GM23338 (cell line): Measurements from ENCODE around the gene CPNE5. TPM values are rescaled to one million over a fixed set of nuclear protein-coding genes. Genes with fewer than 3 reads are reported as not detected.
A peak's percentile ranks its signal among the peaks of the same experiment; 100 is the strongest.

Experiments
- ATAC-seq: fragments of 200-7000 bp; cut with Tn5 transposase; 3 replicates; pipeline ENCODE4 v1.9.1; 2020
- DNase-seq: peaks from one replicate; pipeline ENCODE4 v3.0.0-alpha.2; 2015; ENCODE audit warnings: low spot score
- H2AFZ ChIP-seq: fragments of 200-600 bp; sonication (generic); 2 replicates; pipeline ENCODE4 v1.8.0; 2016; ENCODE audit warnings: antibody characterized with exemption, mild to moderate bottlenecking, moderate library complexity
- H3F3A ChIP-seq: fragments of 200-600 bp; sonication (generic); replicated peaks from 2 replicates; pipeline ENCODE4 v1.8.0; 2017; ENCODE audit warnings: antibody characterized with exemption, mixed run types, low read depth
- H3K27ac ChIP-seq: fragments of 200-600 bp; sonication (generic); 2 replicates; pipeline ENCODE4 v1.6.1; 2016; ENCODE audit warnings: low read depth
- H3K27me3 ChIP-seq: fragments of 200-600 bp; sonication (generic); 2 replicates; pipeline ENCODE4 v1.8.0; 2016; ENCODE audit warnings: mild to moderate bottlenecking, mixed run types, moderate library complexity; ENCODE audit not compliant: insufficient read depth
- H3K36me3 ChIP-seq: fragments of 200-600 bp; sonication (generic); 2 replicates; pipeline ENCODE4 v1.8.0; 2016; ENCODE audit warnings: mild to moderate bottlenecking; ENCODE audit not compliant: insufficient read depth
- H3K4me1 ChIP-seq: fragments of 200-600 bp; sonication (generic); 2 replicates; pipeline ENCODE4 v1.8.0; 2016; ENCODE audit warnings: mild to moderate bottlenecking, moderate library complexity; ENCODE audit not compliant: insufficient read depth
- H3K4me2 ChIP-seq: fragments of 200-600 bp; sonication (generic); 2 replicates; pipeline ENCODE4 v1.7.1; 2017; ENCODE audit warnings: mixed run types
- H3K4me3 ChIP-seq: fragments of 200-600 bp; sonication (generic); 2 replicates; pipeline ENCODE4 v1.6.1; 2016; ENCODE audit warnings: mixed run types
- H3K79me2 ChIP-seq: fragments of 200-600 bp; sonication (generic); replicated peaks from 2 replicates; pipeline ENCODE4 v1.8.0; 2017; ENCODE audit warnings: mild to moderate bottlenecking; ENCODE audit not compliant: insufficient read depth
- H3K9me2 ChIP-seq: fragments of 200-600 bp; sonication (generic); 2 replicates; pipeline ENCODE4 v1.8.0; 2017; ENCODE audit not compliant: insufficient read depth
- H4K20me1 ChIP-seq: fragments of 200-600 bp; sonication (generic); replicated peaks from 2 replicates; pipeline ENCODE4 v1.8.0; 2017; ENCODE audit warnings: mild to moderate bottlenecking; ENCODE audit not compliant: insufficient read depth
- H3K27ac Mint-ChIP-seq: 2 replicates; pipeline ENCODE4 v1.8.0; 2020; ENCODE audit warnings: inconsistent platforms, mild to moderate bottlenecking, moderate library complexity, mixed read lengths
- H3K27me3 Mint-ChIP-seq: 3 replicates; pipeline ENCODE4 v1.8.0; 2022; ENCODE audit warnings: low read depth, mild to moderate bottlenecking, moderate library complexity, mixed read lengths, inconsistent platforms; ENCODE audit not compliant: insufficient read depth, poor library complexity
- H3K36me3 Mint-ChIP-seq: 3 replicates; pipeline ENCODE4 v1.8.0; 2021; ENCODE audit warnings: low read depth, mild to moderate bottlenecking, inconsistent platforms, moderate library complexity, mixed read lengths
- H3K4me1 Mint-ChIP-seq: 3 replicates; pipeline ENCODE4 v1.8.0; 2020; ENCODE audit warnings: mild to moderate bottlenecking, inconsistent platforms, mixed read lengths
- H3K4me3 Mint-ChIP-seq: 3 replicates; pipeline ENCODE4 v1.8.0; 2021; ENCODE audit warnings: moderate library complexity, mild to moderate bottlenecking, inconsistent platforms, mixed read lengths
- H3K9me3 Mint-ChIP-seq: 3 replicates; pipeline ENCODE4 v1.8.0; 2020; ENCODE audit warnings: moderate library complexity, mild to moderate bottlenecking, inconsistent platforms, mixed read lengths
- CREB1 ChIP-seq: fragments of 250-450 bp; sonication (Bioruptor Pico); IDR thresholded peaks from 2 replicates; pipeline ENCODE4 v1.5.0; 2020; ENCODE audit warnings: low read depth, mild to moderate bottlenecking, moderate library complexity
- CTCF ChIP-seq, 2 experiments: fragments of 200-600 bp in 1 of 2; sonication (generic) in 1 of 2; conservative IDR thresholded peaks; 2 replicates each; pipeline versions ENCODE4 v1.5.1 to v1.6.1; 2016 to 2017; ENCODE audit warnings: antibody characterized with exemption in 2 of 2, low read depth in 2 of 2, mild to moderate bottlenecking in 2 of 2, moderate library complexity in 1 of 2
- EZH2 ChIP-seq: fragments of 200-600 bp; sonication (generic); IDR thresholded peaks from one replicate; pipeline ENCODE4 v1.8.0; 2017; ENCODE audit warnings: antibody characterized with exemption, mild to moderate bottlenecking, low read depth; ENCODE audit not compliant: unreplicated experiment
- EZH2phosphoT487 ChIP-seq: fragments of 200-600 bp; sonication (generic); IDR thresholded peaks from one replicate; pipeline ENCODE4 v1.8.1; 2018; ENCODE audit warnings: antibody characterized with exemption; ENCODE audit not compliant: unreplicated experiment
- JUNB ChIP-seq: IDR thresholded peaks from one replicate; pipeline ENCODE4 v1.6.1; 2016; ENCODE audit warnings: antibody characterized with exemption; ENCODE audit not compliant: unreplicated experiment
- NANOG ChIP-seq: IDR thresholded peaks from 2 replicates; pipeline ENCODE4 v1.6.1; 2016; ENCODE audit warnings: antibody characterized with exemption, borderline replicate concordance
- POLR2AphosphoS5 ChIP-seq: IDR thresholded peaks from 2 replicates; pipeline ENCODE4 v1.6.1; 2016; ENCODE audit warnings: antibody characterized with exemption, low read depth
- STAT1 ChIP-seq: IDR thresholded peaks from one replicate; pipeline ENCODE4 v1.6.1; 2016; ENCODE audit warnings: antibody characterized with exemption; ENCODE audit not compliant: unreplicated experiment
- ZNF331 ChIP-seq: fragments of 250-450 bp; sonication (Bioruptor Pico); IDR thresholded peaks from 2 replicates; pipeline ENCODE4 v1.5.0; 2020; ENCODE audit warnings: low read depth, mild to moderate bottlenecking, moderate library complexity
- ZNF462 ChIP-seq: fragments of 250-450 bp; sonication (Bioruptor Pico); IDR thresholded peaks from 2 replicates; pipeline ENCODE4 v1.5.0; 2020; ENCODE audit warnings: mild to moderate bottlenecking, moderate library complexity
- polyA plus RNA-seq: library from polyadenylated mRNA; unstranded; fragments of >200 nt; fragmentation: Nextera tagmentation; extraction: Ambion mirVana; gene quantifications from 2 replicates; pipeline ENCODE4 v1.2.1, GENCODE V29; 2016
- total RNA-seq: library from RNA; depleted of rRNA; stranded (reverse); fragments of >200 nt; shearing (Covaris generic); gene quantifications from 2 replicates; pipeline ENCODE4 v1.2.3, GENCODE V29; 2014

The CPNE5 gene
- total and polyA plus RNA-seq, 2 experiments from 2014 or later = 0.14 to 0.42 TPM

GRCh38 chr6:36788768-36789167 is 50.5 kb downstream of the CPNE5 start:
- Mint-ChIP-seq H3K27me3 (peaks cover 9% of the 10 kb centered on the region), H3K27ac (no peak overlapping the region), H3K36me3 (no peaks in the 10 kb centered on the region), H3K4me3 (no peak overlapping the region; the same call in 2 of the 3 replicates), H3K9me3 (no peaks in the 10 kb centered on the region), H3K4me1 (peaks cover 50% of the 10 kb centered on the region)
- no peak for TF ChIP-seq NANOG
- no peak for TF ChIP-seq EZH2phosphoT487
- no peak for TF ChIP-seq STAT1
- no peak for TF ChIP-seq EZH2
- no peak for TF ChIP-seq ZNF331
- TF ChIP-seq ZNF462 = no peak
- no peak for TF ChIP-seq POLR2AphosphoS5
- TF ChIP-seq JUNB = no peak
- no peak for TF ChIP-seq CREB1 (CRISPR knock-in tag)
- TF ChIP-seq CTCF (conservative IDR thresholded peaks at IDR 0.05; ENCODE audit: low read depth in 2 of 2) = no peak
- H3K4me1 ChIP-seq = peaks cover 36% of the 10 kb centered on the region
- H3K36me3 ChIP-seq = no peaks in the 10 kb centered on the region
- H3K27ac ChIP-seq = 0 out of 2 replicates have a peak overlapping the region, but pooled peaks have one; percentile 1
- H3K27me3 ChIP-seq = no peaks in the 10 kb centered on the region
- H2AFZ ChIP-seq = no peak overlapping the region
- H3F3A ChIP-seq = no peaks in the 10 kb centered on the region
- DNase-seq (peak; percentile 44), ATAC-seq (no peak)
- H3K9me2 ChIP-seq = no peaks in the 10 kb centered on the region
- no peaks in the 10 kb centered on the region for H3K79me2 ChIP-seq
- no peak overlapping the region for H3K4me3 ChIP-seq
- peak overlapping the region; percentile 40 for H3K4me2 ChIP-seq
- no peaks in the 10 kb centered on the region for H4K20me1 ChIP-seq
